ENCODE results near the gene IREB2.

IREB2 gene

DNA sequence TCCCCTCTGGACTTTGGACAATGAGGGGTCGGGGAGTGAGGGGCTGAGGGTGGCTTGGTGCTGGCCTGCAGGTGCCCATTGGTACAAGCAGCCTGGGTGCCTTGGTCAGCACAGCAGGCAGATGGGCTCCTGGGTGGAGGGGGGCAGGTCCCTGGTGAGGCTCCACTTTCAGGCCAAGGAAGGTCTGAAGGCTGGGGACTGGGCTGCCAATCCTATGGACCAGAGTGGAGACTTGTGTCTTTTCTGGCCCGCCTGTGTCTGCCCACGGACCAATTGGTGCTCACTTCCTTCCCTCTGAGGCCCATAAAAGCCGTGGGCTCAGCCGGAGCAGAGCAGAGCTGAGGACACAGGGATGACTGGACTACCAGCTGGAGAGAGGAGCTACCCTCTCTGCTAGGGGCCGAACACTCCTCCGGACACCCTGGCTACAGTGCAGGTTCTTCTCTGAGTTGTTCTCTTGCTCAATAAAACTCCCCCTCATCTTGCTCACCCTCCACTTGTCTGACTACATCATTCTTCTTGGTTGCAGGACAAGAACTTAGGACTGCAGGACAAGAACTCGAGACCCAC is 31.9 kb upstream of the IREB2 start:
- DNase-seq (ENCODE audit: low spot score), result no peak

DNA sequence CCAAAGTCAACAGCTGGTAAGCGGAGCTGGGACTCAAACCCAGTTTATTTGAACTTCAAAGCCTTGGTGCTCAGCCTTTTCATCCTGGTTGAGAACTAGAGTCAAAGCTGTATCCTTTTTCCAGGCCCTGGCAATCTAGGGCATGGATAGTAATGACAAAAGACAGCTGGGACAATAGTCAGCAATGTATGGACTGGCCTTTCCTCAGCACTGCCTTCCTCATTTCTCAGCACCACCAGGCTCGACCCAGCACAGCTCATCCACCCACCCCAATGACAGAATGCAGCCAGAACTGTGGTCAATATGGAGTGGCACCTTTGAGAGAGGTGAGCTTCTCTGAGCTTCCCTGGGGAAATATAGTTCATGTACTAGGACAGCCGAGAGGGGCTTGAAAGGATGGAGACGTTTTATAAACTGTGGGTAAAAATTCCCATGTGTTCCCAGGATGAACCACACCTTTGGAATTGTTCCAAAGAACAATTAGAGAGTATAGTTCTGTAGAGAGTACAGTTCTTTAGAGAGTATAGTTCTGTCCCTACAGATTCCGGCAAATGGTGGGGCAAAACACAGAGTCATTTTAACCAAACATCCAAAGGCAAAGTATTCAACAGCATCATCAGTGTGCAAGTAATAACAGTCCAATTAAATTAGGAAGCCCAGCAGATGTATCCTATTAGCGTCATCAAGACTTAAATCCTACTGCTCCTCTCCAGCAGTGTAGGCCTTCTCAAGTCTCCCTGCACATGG is 30.2 kb upstream of the IREB2 start:
- DNase-seq (ENCODE audit: low spot score), result no peak

DNA sequence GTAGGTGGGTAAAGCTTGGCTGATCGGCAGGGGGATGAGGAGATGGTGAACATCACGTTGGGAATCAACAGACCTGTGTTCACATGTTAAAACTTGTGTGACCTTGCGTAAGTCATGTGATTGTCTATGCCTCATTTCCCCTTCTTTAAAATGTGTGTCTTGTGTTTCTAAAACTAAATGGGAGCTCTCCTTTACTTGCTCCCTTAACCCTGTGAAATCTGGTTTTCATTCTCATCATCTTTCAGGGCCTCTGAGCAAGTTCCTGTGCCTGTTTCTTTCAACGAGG is 29.7 kb upstream of the IREB2 start:
- no peak for DNase-seq (ENCODE audit: low spot score)

DNA sequence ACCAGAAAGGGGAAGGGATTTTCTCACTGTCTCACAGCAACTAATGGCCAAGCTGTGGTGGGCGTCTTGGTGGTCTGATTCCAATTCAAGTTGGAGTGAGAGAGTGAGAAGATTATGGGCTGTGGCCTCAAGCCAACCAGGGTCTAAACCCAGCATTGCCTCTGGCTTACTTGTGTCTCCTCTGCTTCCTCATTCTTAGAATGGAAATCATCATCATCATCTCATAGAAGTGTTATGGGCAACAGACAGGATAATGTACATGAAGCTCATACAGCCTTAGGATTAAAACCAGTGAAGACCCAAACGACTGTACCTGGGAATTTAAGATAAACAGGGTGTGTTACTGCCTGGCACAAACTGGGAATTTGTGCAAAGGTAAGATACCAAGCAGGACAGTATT is 29.1 kb upstream of the IREB2 start:
- peak; percentile 20 for DNase-seq (ENCODE audit: low spot score)

DNA sequence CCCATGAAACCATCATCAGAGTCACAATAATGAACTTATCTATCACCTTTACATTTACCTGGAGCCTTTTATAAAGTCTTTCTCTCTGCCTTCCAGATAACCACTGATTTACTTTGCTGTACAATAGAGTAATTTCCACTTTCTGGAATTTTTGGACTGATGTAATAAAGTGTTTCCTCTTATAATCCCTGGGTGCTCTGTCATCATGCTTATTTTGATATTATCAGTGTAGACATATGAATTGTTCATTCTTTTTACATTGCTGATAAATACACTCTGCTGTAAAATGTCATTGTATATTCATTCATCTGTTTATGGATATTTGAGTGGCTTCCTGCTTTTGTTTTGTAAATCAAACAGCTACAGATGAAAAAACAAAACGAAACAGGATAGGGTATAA is 27.0 kb upstream of the IREB2 start:
- DNase-seq (ENCODE audit: low spot score), result no peak

DNA sequence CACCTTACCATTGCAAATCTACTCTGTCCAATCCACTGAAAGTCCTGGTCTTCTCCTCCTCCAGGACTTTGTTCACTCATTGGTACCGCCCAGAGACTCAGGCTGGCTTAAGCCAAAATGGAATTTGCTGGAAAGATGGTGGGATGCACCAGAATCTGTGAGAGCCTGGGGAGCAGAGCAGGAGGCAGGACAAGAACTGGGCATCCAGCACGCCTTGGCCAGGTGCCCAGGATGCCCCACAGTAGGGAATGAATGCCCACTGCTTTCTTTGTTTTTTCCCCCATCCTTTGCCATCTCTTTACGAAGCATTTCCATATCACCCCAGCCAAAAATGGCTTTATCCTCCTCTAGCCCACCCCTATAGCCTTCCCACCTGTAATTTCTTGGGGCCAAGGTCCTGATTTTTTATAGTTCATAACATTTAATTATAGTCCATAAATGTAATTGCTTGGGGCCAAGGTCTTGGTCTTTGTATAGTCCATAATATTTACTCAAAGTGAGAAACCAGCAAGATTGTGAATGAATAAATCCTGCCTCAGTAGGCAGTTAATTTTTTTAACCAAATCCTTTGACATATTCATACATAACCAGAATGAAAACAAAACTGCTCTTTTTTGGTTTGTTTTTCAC is 23.3 kb upstream of the IREB2 start:
- DNase-seq (ENCODE audit: low spot score), result no peak

DNA sequence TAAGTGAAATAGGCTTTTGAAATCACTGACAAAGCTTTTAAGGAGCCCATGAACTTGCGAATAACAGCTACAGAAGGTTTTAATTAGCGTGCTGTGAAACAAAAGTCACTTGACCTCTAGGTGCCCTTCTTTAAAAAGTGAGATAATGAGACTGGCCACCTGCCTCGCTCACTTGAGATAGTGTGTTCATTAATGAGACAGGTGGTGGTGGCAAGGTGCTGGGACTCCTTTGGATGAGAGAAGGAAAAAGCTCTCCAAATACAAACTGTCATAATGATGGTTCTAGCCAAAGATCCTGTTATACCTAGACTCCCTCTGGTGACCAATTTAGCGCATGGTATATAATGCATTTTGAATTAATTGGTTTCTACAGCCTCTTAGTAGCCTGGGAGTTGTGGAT is 22.7 kb upstream of the IREB2 start:
- peak; percentile 59 for DNase-seq (ENCODE audit: low spot score)

DNA sequence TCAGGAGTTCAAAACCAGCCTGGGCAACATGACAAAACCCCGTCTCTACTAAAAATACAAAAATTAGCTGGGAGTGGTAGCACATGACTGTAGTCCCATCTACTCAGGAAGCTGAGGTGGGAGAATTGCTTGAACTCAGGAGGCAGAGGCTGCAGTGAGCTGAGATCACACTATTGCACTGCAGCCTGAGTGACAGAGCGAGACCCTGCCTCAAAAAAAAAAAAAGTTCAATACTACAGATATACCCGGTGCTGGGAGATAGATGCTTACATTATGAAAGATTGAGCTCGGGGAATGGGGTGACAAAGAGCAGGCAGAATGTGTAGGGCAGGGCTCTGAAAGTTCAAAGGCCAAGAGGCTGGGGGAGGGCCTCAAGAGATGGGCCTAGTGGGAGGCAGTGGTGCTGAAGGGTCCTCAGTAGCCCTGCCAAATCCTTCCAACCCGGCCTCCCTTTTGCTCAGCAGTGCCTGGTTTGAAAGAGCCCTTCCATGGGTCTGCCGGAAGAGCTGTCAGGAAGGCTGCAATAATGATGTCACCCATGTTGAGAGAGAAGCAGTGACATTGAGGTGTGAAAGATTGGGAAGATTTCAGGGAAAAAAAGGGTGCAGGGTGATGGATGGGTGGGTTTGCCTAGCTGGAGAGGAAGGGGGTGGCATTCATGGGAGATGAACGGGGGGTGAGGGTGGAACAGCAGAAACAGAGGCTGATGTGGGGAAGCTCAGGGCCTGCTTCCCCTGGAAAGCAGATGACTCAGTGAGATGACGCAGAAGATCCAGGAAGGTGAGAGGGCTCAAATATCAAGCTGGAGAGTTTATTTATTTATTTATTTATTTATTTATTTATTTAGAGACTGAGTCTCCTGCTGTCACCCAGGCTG is 20.0 kb upstream of the IREB2 start:
- no peak for DNase-seq (ENCODE audit: low spot score)

DNA sequence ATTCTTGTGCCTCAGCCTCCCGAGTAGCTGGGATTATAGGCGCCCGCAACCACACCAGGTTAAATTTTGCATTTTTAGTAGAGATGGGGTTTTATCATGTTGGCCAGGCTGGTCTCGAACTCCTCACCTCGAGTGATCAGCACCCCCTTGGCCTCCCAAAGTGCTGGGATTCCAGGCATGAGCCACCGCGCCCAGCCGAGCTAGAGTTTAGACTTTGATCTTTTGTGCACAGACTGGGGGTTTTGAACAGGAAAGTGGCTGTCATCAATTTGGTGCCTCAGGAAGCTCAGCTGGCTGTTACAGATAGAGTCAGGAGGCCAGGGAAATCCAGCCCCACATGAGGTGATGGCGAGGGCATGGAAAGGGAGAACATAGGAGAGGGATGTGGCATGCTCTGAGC is 19.3 kb upstream of the IREB2 start:
- no peak for DNase-seq (ENCODE audit: low spot score)

DNA sequence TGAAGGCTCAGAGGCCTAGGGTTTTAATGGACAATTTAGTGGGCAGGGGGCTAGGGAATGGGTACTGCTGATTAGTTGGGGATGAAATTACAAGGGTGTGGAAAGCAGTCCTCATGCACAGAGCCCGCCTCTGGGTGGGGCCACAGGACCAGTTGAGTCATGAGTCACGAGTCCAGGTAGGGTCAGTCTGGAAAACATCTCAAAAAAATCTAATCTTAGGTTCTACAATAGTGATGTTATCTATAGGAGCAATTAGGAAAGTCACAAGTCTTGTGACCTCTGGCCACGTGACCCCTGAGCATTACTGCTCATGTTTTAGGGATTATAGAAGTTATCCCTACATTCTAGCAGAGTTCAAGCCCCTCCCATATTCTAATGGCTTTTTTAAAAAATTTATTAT is 18.6 kb upstream of the IREB2 start:
- no peak for DNase-seq (ENCODE audit: low spot score)

DNA sequence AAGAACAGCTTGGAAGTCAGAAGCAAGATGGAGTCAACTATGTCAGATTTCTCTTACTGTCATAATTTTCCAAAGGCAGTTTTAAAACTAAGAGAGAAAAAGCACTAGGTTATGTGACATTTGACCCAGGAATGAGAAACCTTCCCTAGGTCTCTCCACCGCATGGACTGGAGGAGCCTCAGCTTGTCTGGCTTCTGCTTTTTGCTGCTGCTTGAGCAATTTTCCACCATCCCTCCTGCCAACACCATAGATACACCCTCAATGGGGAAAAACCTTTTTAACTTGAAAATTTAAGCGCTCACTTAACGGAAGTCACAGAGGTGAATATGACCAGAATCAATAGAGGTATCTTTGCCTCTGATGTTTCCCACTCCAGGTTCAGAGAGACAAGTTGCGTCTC is 17.8 kb upstream of the IREB2 start:
- DNase-seq (ENCODE audit: low spot score), result no peak

DNA sequence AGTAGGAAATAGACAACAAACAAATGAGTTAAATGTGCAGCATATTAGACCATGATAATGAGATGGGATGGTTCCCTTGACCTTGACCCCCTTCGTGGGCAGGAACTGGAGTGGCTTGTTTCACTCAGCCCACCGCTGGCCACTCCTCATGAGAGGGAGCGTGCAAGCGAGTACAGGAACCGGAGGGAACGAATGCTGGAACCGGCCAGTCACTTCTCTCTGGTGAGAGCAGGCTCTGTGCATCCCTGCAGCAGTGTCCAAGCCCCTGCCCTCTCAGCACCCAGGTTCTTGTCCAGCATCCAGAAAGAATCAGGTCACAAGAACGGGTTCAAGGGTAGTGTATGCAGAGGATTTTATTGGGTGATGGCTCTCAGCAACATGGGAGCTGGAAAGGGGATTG is 17.2 kb upstream of the IREB2 start:
- no peak for DNase-seq (ENCODE audit: low spot score)

DNA sequence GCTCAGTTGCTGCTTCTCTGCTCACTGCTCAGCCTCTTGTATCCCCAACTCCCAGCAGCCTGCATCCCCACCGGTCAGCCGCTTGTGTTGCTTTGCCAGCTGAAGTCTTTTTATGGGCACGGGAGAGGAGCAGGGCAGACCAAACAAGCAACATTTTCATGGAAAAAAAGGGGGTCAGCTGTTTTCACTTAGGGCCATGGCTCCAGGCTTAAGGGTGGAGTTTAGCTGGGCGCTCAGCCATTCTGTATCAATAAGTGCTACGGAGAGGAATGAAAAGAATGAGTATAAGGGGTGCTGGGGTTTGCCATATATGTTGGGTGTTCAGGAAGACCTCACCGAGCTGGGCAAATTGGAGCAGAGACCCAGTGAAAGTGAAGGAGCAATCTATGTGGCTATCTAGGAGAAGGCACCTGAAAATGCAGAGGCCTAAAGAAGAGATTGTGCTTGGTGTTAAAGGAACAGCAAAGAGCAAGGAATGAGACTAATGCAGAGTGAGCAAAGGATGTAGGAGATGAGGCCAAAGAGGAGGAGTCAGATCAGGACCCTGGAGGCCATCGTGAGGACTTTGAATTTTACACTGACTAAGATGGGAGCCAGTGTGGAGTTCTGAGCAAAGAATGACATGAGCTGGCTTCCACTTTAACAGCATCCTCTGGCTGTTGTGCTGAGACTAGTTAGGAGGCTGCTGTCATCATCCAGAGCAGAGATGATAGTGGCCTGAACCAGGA is 16.6 kb upstream of the IREB2 start:
- DNase-seq (ENCODE audit: low spot score), result no peak

DNA sequence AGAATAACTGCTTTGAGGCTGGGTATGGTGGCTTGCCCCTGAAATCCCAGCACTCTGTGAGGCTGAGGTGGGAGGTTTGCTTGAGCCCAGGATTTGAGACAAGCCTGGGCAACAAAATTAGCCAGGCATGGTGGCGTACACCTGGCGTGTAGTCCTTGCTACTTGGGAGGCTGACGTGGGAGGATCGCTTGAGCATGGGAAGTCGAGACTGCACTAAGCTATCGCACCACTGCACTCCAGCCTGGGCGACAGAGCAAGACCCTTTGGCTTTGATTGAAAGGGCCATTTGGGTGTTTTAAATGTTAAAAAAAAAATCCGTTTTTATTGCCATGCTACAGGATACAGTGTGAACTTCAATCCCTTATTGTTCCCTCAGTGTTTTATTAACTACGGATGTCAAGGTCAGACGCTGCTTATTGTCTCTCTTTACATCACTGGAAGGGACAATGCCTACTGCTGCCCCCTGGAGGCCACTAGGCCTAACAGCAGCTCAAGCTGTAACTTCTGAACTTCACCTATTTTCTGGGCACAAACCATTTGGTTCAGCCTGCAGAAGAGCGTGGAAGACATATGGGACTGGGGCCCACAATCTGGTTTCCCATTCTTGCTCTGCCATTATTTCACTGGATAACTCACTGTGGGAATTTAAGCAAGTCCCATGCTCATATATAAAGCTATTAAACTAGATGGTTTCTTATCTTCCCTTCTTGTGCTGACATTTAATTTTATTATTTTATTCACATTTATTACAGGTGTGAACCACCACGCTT is 15.3 kb upstream of the IREB2 start:
- DNase-seq (ENCODE audit: low spot score), result peak; percentile 77

DNA sequence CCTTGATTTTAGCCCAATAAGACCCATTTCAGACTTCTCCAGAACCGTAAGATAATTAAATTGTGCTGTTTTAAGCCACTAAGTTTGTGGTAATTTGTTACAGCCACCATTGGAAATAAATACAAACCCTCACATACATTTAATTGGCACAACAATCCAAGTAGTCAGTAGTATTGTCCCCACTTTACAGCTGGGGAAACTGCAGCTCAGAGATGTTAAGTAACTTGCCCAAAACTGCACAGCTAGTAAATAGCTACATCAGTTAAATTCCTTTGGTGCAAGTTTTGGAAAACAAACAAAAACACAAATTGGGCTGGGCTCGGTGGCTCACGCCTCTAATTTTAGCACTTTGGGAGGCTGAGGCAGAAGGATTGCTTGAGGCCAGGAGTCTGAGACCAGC is 13.3 kb upstream of the IREB2 start:
- no peak for DNase-seq (ENCODE audit: low spot score)

DNA sequence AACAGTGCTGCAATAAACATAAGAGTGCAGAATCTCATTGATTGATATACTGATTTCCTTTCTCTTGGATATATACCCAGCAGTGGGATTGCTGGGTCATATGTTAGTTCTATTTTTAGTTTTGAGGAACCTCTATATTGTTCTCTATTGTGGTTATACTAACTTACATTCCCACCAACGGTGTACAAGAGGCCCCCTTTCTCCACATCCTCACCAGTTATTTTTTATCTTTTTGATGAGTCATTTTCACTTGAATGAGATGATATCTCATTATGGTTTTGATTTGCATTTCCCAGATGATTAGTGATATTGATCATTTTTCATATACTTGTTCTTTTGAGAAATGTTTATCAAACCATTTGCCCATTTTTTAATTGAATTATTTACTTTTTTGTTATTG is 12.4 kb upstream of the IREB2 start:
- no peak for DNase-seq (ENCODE audit: low spot score)

DNA sequence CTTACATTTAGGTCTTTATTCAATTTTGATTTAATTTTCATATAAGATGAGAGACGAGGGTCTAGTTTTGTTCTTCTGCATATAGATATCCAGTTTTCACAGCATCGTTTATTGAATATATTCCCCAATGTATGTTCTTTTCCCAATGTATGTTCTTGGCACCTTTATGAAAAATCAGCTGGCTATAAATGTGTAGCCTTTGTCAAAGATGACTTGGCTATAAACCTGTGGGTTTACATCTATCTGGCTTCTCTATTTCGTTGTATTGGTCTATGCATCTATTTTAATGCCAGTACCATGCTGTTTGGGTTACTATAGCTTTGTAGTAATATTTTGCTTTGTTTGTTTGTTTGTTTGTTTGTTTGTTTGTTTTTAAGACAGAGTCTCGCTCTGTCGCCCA is 11.7 kb upstream of the IREB2 start:
- DNase-seq (ENCODE audit: low spot score), result no peak

DNA sequence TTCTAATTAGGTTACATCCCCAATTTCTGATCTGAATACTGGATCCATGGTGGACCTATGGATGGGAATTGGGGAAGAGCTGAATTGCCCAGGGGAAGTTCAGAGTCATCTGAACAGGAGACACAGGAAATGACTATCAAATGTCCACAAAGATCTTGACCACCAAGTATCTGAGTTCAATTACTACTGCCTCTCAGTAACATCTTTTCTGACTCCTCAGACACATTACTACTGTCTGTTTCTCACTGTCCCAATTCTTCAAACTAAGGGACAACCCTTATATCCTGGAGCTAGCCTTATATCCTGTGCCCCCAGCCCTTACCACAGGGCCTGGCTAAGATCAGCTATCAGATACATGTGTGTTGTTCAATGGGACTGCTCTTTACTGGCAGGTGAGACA is 10.1 kb upstream of the IREB2 start:
- DNase-seq (ENCODE audit: low spot score), result no peak

DNA sequence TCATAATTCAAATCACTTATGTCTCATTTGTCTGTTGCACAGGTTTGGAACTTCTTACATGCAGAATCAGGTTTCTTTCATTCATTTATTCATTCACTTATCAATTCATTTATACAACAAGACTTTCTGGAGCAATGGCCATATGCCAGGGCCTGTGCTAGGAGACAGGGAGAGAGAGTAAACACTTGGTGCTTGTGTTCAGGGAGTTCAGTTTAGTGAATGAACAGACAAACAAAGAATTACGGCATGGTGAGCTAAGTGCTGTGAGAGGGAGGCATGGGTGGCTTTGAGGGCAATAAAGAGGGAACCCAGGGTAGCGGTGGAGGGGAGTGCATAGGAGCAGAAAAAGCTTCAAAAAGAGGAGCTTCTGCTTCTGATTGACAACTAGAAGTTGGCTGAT is 8.5 kb upstream of the IREB2 start:
- no peak for DNase-seq (ENCODE audit: low spot score)

DNA sequence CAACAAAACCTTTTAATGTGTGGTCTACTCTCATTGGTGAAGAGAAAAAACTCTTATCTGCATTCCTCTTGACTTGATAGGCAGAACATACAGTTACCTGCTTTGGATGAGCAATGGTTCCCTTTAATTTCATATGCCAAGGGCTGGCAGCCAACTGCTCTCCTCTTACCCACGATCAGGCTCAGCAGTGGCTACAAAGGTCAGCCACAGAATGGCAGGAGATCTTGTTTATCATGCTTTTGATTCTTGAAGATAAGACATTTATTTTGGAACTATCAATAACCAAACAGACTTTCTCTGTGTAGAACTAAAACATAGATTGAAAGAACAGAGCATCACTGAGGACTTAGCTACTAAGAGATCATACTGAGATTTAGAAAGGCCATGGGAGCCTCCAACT is 6.1 kb upstream of the IREB2 start:
- DNase-seq (ENCODE audit: low spot score), result no peak

DNA sequence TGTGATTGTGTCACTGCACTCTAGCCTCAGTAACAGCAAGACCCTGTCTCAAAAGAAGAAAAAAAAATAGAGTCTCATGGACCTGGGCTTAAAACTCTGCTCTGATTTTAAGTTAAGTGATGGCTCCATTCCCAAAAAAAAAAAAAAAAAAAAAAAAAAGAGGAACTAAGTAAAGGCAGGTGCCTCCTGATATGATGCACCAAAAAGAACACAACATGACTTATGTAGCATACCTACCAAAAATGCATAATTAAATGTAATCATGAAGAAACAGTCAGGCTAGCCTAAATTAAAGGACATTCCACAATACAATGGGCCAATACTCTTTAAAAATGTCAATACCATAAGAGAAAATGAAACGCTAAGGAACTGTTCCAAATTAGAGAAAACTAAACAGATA is 5.4 kb upstream of the IREB2 start:
- no peak for DNase-seq (ENCODE audit: low spot score)

DNA sequence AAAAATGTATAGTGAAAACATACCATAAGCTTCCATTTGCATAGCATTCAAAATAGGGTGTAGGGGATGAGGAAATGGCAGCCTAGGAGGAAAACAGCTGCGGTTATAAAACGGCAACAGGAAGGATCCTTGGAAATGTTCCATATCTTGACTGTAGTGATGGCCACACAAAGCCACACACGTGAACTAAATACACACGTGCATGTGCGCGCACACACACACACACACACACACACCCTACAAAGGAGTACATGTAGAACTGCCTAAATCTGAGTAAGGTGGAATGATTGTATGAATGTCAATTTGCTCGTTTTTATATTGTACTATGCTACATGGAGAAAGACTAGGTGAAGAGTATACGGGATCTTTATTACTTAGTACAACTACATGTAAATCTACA is 3.9 kb upstream of the IREB2 start:
- DNase-seq (ENCODE audit: low spot score), result no peak

Measured in LoVo (cell line).